T-helper 17 cell (primary cell): ENCODE data around the gene PARD6B. TPM values are rescaled to one million over a fixed set of nuclear protein-coding genes. Genes with fewer than 3 reads are reported as not detected.

Source experiments
- ATAC-seq: fragments of 150-1000 bp; cut with Tn5 transposase; 2 replicates; pipeline ENCODE4 v1.10.0; 2021; ENCODE audit warnings: mild to moderate bottlenecking, moderate library complexity
- DNase-seq, 3 donors: peaks; one replicate each; pipeline versions ENCODE4 v3.0.0 to v3.0.0-alpha.2; 2020 to 2021
- H3K9me3 ChIP-seq: one replicate; pipeline ENCODE4 v1.7.0; 2013; ENCODE audit warnings: low read length, mild to moderate bottlenecking; ENCODE audit not compliant: control insufficient read depth, poor library complexity, severe bottlenecking
- H3K27ac Mint-ChIP-seq: one replicate; pipeline ENCODE4 v1.8.0; 2022; ENCODE audit warnings: mild to moderate bottlenecking, moderate library complexity, mixed read lengths
- H3K27me3 Mint-ChIP-seq: one replicate; pipeline ENCODE4 v1.8.0; 2022; ENCODE audit warnings: mixed read lengths
- H3K36me3 Mint-ChIP-seq: one replicate; pipeline ENCODE4 v1.8.0; 2022; ENCODE audit warnings: low read depth, mixed read lengths
- H3K4me1 Mint-ChIP-seq: one replicate; pipeline ENCODE4 v1.8.0; 2022; ENCODE audit warnings: mild to moderate bottlenecking, mixed read lengths
- H3K4me3 Mint-ChIP-seq: one replicate; pipeline ENCODE4 v1.8.0; 2022; ENCODE audit warnings: mild to moderate bottlenecking, moderate library complexity, mixed read lengths
- total RNA-seq, 4 donors: library from RNA in 2 of 4; stranded (reverse) in 2 of 4; gene quantifications; one replicate each; pipeline ENCODE4 v1.2.3 and lab custom pipeline; 2022 to 2026

Gene PARD6B, protein sequence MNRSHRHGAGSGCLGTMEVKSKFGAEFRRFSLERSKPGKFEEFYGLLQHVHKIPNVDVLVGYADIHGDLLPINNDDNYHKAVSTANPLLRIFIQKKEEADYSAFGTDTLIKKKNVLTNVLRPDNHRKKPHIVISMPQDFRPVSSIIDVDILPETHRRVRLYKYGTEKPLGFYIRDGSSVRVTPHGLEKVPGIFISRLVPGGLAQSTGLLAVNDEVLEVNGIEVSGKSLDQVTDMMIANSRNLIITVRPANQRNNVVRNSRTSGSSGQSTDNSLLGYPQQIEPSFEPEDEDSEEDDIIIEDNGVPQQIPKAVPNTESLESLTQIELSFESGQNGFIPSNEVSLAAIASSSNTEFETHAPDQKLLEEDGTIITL
- 1 to 10 TPM; 4.0 to 6.8 TPM for total RNA-seq
- total RNA-seq (lab: John Stamatoyannopoulos, UW), result 7.6 to 17.7 reads per million in 2 donors

DNA sequence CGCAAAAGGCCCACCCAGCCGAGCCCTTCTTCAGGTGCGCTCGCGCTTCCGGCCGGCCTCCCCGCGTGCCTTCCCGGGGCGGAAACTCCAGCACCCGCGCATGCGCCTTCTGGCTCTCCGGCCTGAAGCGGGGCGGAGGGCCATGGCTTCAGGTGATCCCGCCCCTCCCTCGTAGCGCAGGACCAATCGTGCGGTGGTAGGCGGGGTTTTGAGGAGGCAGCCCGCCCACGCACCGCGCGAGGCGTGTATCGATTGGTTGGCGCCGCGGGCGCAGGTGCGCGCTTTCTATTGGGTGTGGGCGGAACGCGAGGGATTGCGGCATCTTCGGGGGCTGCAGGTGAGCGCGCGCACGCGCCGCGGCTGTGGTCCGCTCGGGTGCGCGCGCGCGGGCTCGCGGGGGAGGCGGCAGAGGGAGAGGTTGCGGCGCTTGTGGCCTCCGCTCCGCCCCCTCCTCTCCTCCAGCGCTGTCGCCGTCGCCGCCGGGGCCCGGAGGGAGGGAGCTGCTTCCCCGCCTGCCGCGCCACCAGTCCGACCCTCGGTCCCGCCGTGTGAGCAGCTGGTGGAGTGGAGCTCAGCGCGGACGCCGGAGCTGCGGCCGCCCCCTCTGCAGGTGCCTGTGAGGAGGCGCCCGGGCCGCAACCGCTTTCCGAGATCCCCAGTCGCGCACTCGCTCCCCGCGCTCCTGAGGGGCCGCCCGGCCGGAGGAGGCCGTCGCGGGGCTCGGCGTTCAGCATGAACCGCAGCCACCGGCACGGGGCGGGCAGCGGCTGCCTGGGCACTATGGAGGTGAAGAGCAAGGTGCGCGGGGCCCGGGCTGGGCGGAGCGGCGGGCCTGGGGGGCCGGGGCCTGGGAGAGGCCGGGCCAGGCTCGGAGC, at the start of gene PARD6B:
TSS of gene PARD6B (plus strand) at position 526 of the 875 bp plus-strand sequence. CDS start at position 733, 207 bp downstream.
- Mint-ChIP-seq H3K27me3 (no peaks in the 10 kb centered on the region), H3K4me1 (peaks cover 18% of the 10 kb centered on the region), H3K27ac (peak within 1 kb of the TSS; percentile 37), H3K4me3 (peak within 1 kb of the TSS; percentile 88), H3K36me3 (no peaks in the 10 kb centered on the region)
- H3K9me3 ChIP-seq, result no peaks in the 10 kb centered on the region
- ATAC-seq (peak; percentile 95), DNase-seq (peak; percentile 98 to 99 (median 99))

DNA sequence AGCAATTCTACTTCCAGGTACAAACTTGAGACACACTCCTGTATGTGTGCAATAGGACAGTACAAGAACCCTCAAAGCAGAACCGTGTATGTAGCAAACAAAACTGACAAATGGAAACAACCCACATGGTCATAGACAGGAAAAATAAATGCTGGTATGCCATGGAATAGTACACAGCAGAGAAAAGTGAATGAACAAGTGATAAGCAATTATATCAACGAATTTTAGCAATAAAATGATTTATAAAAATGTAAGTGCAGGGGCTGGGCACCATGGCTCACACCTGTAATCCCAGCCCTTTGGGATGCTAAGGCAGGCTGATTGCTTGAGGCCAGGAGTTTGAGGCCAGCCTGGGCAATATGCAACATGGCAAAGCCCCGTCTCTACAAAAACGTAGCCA, 49.3 kb upstream of the PARD6B start:
- peaks cover 19% of the 10 kb centered on the region for H3K27me3 Mint-ChIP-seq
- no peak overlapping the region for H3K27ac Mint-ChIP-seq

DNA sequence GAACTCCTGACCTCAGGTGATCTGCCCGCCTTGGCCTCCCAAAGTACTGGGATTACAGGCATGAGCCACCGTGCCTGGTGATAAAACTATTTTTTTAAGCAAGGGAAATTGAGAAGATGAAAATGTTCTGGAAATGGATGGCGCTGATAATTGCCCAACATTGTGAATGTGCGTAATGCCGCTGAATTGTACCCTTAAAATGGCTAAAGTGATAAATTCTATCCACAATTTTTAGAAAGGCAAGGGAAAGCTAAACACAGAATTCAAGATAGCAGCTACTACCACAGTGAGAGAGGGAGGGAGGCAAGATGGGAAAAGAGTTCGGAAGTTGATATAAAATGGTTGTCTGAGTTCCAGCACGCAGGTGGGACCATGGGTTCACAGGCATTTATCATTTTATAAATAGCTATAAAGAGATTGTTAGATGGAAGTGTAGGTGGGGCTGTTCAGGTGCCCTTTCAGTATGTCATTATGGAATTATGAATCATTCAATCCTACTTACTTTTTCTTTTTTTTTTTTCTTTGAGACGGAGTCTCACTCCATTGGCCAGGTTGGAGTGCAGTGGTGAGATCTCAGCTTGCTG, 48.3 kb upstream of the PARD6B start:
- Mint-ChIP-seq H3K36me3 (no peaks in the 10 kb centered on the region), H3K27ac (no peak overlapping the region), H3K27me3 (peaks cover 20% of the 10 kb centered on the region), H3K4me3 (no peak overlapping the region), H3K4me1 (no peaks in the 10 kb centered on the region)
- DNase-seq (no peak), ATAC-seq (no peak)
- no peaks in the 10 kb centered on the region for H3K9me3 ChIP-seq

More for the DNA sequence above, 49.3 kb upstream of the PARD6B start:
- no peaks in the 10 kb centered on the region for H3K9me3 ChIP-seq
- ATAC-seq, result no peak
- H3K4me3 Mint-ChIP-seq, result no peak overlapping the region
- DNase-seq, result no peak
- H3K36me3 Mint-ChIP-seq, result no peaks in the 10 kb centered on the region
- H3K4me1 Mint-ChIP-seq, result no peaks in the 10 kb centered on the region

DNA sequence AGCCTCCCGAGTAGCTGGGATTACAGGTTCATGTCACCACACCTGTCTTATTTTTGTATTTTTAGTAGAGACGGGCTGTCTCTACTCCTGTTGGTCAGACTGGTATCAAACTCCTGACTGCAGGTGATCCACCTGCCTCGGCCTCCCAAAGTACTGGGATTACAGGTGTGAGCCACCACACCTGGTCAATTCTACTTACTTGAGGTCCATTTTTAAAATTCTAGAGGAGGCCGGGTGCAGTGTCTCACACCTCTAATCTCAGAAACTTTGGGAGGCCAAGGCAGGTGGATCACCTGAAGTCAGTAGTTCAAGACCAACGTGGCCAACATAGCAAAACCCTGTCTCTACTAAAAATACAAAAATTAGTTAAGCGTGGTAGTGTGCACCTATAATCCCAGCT, 47.8 kb upstream of the PARD6B start:
- H3K27me3 Mint-ChIP-seq, result peaks cover 16% of the 10 kb centered on the region
- H3K4me1 Mint-ChIP-seq, result no peaks in the 10 kb centered on the region
- no peaks in the 10 kb centered on the region for H3K36me3 Mint-ChIP-seq
- no peak overlapping the region for H3K27ac Mint-ChIP-seq
- H3K4me3 Mint-ChIP-seq, result no peak overlapping the region
- no peak for ATAC-seq
- no peaks in the 10 kb centered on the region for H3K9me3 ChIP-seq
- no peak for DNase-seq

DNA sequence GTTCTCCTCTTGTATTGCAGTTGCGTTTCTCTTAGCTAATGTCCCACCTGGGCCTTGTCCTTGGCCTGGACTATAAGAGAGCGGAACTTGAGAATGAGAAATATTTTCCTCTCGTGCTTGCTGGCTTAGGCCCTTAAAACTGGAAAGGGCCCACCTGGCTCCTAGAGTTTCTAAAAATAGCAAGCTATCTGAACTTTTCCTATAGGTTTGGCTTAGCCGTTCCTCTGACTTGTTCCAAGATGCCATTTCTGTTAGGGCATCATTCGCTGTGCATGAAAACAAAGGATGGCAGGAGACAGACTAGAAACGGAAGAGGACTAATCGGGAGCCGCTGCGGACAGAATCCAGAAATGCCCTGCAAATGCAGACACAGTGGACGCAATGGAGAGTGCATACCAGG, 44.6 kb upstream of the PARD6B start:
- ATAC-seq, result no peak

DNA sequence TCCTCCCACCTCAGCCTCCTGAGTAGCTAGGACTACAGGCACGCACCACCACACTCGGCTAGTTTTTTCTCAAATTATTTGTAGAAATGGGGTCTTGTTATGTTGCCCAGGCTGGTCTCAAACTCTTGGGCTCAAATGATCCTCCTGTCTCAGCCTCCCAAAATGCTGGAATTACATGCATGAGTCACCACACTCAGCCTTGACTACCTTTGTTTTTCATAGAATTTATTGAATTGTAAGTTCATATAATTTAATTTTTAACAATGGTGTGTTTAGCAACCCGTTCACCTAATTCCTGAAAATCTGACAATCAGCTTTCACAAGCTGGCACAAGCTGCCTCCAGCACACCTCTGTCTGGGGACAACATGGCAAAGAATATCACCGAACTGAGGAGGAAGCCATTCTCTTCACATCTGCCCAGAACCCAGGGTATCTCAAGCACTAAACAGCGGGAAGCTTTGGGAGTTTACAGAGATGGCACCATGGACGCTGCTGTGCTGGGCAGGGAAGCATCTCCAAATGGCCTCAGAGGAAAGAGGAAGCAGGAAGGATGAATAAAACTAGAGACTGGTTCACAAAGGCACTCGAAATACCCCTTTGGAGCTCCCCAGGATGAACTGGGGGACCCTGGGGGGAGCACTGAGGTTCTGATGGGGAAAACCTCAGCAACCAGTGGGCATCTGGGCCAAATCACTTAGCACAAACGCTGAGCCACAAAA, 43.0 kb upstream of the PARD6B start:
- Mint-ChIP-seq H3K27me3 (peaks cover 46% of the 10 kb centered on the region), H3K4me1 (peaks cover 10% of the 10 kb centered on the region), H3K36me3 (peaks cover 4% of the 10 kb centered on the region), H3K4me3 (no peak overlapping the region), H3K27ac (no peak overlapping the region)
- no peak for DNase-seq
- ATAC-seq, result no peak
- no peaks in the 10 kb centered on the region for H3K9me3 ChIP-seq

More for the DNA sequence above, 44.6 kb upstream of the PARD6B start:
- Mint-ChIP-seq H3K36me3 (peaks cover 3% of the 10 kb centered on the region), H3K27ac (no peak overlapping the region), H3K4me3 (no peak overlapping the region), H3K4me1 (peaks cover 9% of the 10 kb centered on the region), H3K27me3 (peaks cover 38% of the 10 kb centered on the region)
- DNase-seq, result no peak
- no peaks in the 10 kb centered on the region for H3K9me3 ChIP-seq

DNA sequence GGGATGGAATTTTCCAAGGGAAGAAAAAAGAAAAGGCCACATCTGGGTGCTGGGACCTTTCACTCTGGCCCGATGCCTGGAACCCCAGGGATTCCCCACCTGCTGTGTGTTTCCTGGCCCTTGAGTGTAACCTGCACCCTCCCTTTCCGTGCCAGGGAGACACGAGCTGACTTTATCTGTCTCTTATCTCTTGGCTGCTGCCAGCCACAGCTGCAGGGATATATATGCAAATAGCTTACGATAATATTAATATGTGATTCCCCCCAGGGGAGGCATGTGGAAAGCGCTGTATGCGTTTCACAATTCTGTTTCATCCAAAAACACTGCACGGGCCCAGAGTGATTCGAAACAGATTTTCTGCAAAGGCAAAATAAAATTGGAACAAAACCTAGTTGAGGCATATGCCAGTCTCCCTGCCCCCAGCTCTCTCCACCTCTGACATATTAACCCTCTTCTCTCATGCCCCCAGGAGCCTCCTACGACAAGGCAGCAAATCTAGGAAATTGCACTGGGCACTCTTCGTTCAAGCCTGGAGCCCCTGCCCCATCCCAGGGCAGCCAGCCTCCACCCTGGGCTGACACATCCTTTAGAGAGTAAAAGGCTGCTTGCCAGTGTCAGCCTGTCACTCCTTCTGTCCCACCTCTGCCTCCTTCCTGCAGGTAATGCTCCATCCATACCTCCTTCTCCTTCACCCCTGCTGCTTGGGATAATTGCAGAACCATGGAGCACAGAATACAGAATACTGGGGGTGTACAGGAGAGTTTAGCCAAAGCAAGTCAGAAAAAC, 41.3 kb upstream of the PARD6B start:
- Mint-ChIP-seq H3K27me3 (peaks cover 50% of the 10 kb centered on the region), H3K36me3 (peaks cover 4% of the 10 kb centered on the region), H3K27ac (no peak overlapping the region), H3K4me1 (peaks cover 10% of the 10 kb centered on the region), H3K4me3 (no peak overlapping the region)
- ATAC-seq (no peak), DNase-seq (no peak)
- H3K9me3 ChIP-seq, result no peaks in the 10 kb centered on the region

DNA sequence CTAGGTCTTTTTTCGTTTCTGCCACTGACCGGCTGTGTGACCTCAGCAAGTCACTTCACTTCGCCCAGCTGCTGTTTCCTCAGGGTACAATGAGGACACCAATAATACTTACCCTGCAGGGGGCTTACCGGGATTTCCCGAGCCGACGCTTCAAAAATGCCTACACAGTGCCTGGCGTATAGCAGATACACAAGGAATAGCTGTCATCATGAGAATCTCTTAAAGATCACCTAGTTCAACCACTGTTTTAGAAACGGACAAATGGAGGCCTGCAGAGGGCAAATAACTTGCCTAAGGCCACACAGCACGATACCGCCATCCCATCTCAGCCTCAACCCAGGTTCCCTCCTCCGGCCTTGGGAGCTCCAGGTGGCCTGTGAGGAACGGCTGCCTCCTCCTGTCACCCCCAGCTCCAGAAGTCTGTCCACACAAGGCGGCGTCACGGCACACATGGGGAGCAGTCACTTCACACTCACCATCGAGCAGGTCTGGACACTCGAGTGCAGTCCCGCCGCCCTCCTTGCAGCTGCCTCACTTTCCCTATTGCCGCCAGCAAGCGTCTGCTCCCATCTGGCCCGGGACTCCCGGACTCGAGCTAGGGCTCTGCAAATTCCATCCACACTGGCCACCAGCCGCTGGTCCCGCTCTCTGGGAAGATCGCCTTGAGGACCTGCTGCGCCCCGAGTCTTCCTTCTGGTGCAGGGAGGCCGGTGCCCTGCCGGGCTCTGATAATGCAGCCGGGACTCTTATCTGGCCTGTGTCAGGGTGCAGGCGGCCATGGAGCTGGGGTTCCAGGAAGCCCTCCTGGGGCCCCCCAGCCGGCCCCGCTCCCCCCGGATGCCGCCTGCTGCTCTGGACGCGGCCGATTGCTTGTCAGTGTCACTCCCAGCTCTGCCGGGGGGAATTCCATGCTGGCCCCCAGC, 40.5 kb upstream of the PARD6B start, which contains the start of gene RIPOR3:
TSS of gene RIPOR3 (minus strand) at position 893 of the 923 bp plus-strand sequence. CDS start at position 479, 414 bp downstream.
- Mint-ChIP-seq H3K27me3 (peaks cover 54% of the 10 kb centered on the region), H3K4me1 (peaks cover 10% of the 10 kb centered on the region), H3K4me3 (no peak within 1 kb of the TSS), H3K36me3 (peaks cover 4% of the 10 kb centered on the region), H3K27ac (no peak within 1 kb of the TSS)
- ATAC-seq, result no peak
- no peak for DNase-seq
- no peaks in the 10 kb centered on the region for H3K9me3 ChIP-seq

DNA sequence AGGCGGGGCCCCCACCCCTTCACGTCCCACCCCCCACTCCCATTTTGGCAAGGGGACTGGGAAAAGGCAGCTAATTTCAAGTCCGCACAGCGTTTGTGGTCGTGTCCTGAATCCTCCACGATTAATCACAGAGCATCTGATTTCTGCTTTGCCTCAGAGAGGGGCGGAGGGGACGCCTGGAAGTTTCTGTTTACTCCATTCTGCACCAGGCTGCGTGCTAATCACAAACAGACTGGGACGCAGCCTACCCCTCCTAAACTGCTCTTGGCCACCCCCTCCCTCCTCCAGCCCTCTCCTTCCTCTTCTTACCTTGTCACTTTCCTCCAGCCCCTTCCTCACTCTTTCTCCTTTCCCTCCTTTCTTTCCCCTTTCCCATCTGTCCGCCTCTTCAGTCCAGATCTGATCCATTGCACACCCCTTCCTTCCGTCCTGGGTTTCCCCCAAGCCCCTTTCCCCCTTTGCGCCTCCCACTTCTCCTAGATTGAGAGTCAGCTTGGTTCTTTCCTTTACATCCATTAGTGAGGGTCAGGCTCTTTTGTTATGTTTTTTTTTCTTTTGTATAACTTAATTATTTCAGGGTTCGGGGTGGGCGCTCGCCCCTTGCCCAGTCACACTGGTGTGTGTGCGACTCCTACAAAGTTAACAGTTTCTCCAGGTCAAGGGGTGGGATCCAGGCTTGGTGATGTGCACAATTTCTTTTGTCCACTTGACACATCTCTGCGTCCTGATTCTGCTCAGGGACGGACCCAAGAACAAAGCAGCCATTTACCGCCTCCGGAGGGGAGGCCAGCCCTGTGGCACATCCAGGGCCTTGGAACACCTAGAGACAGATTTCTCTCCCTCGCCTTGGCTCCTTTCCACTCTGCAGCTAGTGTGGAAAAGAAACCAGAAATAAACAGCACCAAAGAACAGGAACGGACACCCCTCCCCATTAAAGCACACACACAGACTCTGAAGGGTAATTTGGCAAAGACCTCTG, 39.5 kb upstream of the PARD6B start:
- peaks cover 10% of the 10 kb centered on the region for H3K4me1 Mint-ChIP-seq
- H3K9me3 ChIP-seq, result no peaks in the 10 kb centered on the region
- DNase-seq (no peak), ATAC-seq (no peak)
- no peak overlapping the region for H3K27ac Mint-ChIP-seq
- peaks cover 53% of the 10 kb centered on the region for H3K27me3 Mint-ChIP-seq
- peaks cover 4% of the 10 kb centered on the region for H3K36me3 Mint-ChIP-seq
- H3K4me3 Mint-ChIP-seq, result no peak overlapping the region

DNA sequence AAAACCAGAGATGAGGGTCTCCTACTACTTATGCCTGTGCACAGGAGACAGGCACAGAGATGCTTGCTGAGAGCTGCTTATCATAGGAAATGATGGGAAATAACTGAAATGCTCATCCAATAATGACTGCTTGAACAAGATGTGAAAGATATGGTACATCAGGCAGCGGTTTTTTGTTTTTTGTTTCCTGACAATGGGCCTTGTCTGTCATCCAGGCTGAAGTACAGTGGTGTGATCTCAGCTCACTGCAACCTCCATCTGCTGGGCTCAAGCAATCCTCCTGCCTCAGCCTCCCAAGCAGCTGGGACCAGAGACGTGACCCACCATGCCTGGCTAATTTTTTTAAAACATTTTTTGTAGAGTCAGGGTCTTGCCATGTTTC, 38.8 kb upstream of the PARD6B start:
- Mint-ChIP-seq H3K4me3 (no peak overlapping the region), H3K4me1 (peaks cover 10% of the 10 kb centered on the region), H3K36me3 (peaks cover 4% of the 10 kb centered on the region), H3K27me3 (peaks cover 47% of the 10 kb centered on the region), H3K27ac (no peak overlapping the region)
- no peak for ATAC-seq
- no peak for DNase-seq
- no peaks in the 10 kb centered on the region for H3K9me3 ChIP-seq
